AG04449 (cell line): ENCODE results near the gene FOSL2.
A peak's percentile ranks its signal among the peaks of the same experiment; 100 is the strongest.

Experiments used
- CTCF ChIA-PET: fragments of 350-600 bp; formaldehyde crosslinking; extraction: SDS; loops from one replicate; lab custom pipeline; 2021; ENCODE audit warnings: antibody characterized with exemption; lab: Yijun Ruan, JAX
- POLR2A ChIA-PET: fragments of 400-600, 350-600 bp; formaldehyde crosslinking; extraction: SDS; loops from one replicate; lab custom pipeline; 2020; ENCODE audit warnings: antibody characterized with exemption, inconsistent platforms; lab: Yijun Ruan, JAX
- DNase-seq: peaks from one replicate; pipeline ENCODE4 v3.0.0-alpha.2; 2010; ENCODE audit warnings: low read depth, low spot score
- H3K4me3 ChIP-seq: 2 replicates; pipeline ENCODE4 v1.5.1; 2011; ENCODE audit warnings: low read depth, mild to moderate bottlenecking, control low read depth, low read length
- CTCF ChIP-seq: IDR thresholded peaks from one replicate; pipeline ENCODE4 v1.5.1; 2011; ENCODE audit warnings: mild to moderate bottlenecking, moderate library complexity, low read length, control low read depth, inconsistent platforms; ENCODE audit not compliant: insufficient read depth; ENCODE audit errors: missing control alignments

The FOSL2 gene

GRCh38 chr2:28355521-28356094, 37.0 kb upstream of the FOSL2 start:
- CTCF ChIA-PET = no interaction called here
- H3K4me3 ChIP-seq = no peak overlapping the region

GRCh38 chr2:28356095-28356911, 36.4 kb upstream of the FOSL2 start:
- no peak overlapping the region for H3K4me3 ChIP-seq
- POLR2A ChIA-PET = interaction anchor here (1.4 kb wide), 1 partner anchor 34 kb away, joined by 5 read pairs; no protein-coding TSS in a partner anchor
- TF ChIP-seq CTCF = no peak
- DNase-seq = peak; percentile 60
- CTCF ChIA-PET = interaction anchor here (1.1 kb wide), 1 partner anchor 13 kb away, joined by 3 read pairs; no protein-coding TSS in a partner anchor

More at GRCh38 chr2:28355521-28356094, 37.0 kb upstream of the FOSL2 start:
- TF ChIP-seq CTCF = no peak
- DNase-seq = no peak
- POLR2A ChIA-PET = interaction anchor here (1.4 kb wide), 1 partner anchor 35 kb away, joined by 5 read pairs; no protein-coding TSS in a partner anchor

GRCh38 chr2:28357055-28357454, 35.6 kb upstream of the FOSL2 start:
- H3K4me3 ChIP-seq = no peak overlapping the region
- CTCF ChIA-PET = interaction anchor here (1.1 kb wide), 1 partner anchor 13 kb away, joined by 3 read pairs; no protein-coding TSS in a partner anchor
- POLR2A ChIA-PET = interaction anchor here (1.4 kb wide), 1 partner anchor 33 kb away, joined by 5 read pairs; no protein-coding TSS in a partner anchor
- DNase-seq = no peak
- no peak for TF ChIP-seq CTCF

- TF ChIP-seq CTCF = no peak
- CTCF ChIA-PET = no interaction called here
- POLR2A ChIA-PET = no interaction called here
- H3K4me3 ChIP-seq = no peak overlapping the region
- no peak for DNase-seq
Measured at GRCh38 chr2:28357948-28358667, 34.5 kb upstream of the FOSL2 start.

- TF ChIP-seq CTCF = no peak
- no peak overlapping the region for H3K4me3 ChIP-seq
- ChIA-PET POLR2A (no interaction called here), CTCF (no interaction called here)
- no peak for DNase-seq
Measured at GRCh38 chr2:28358668-28359201, 33.9 kb upstream of the FOSL2 start.
